Body of pancreas (tissue), 4 donors: ENCODE data around the gene PDZD4. TPM values are rescaled to one million over a fixed set of nuclear protein-coding genes. Genes with fewer than 3 reads are reported as not detected.

Source experiments
- ATAC-seq: fragments of 150-250 bp; one replicate; pipeline ENCODE4 v1.9.1; 2016
- DNase-seq, 4 donors: peaks; one replicate each; pipeline ENCODE4 v3.0.0-alpha.2; 2019
- H3K27ac ChIP-seq, 4 donors: fragments of 200-600 bp; sonication (generic); 1 replicate in 3 of 4; 2 replicates in 1 of 4; pipeline versions ENCODE4 v1.5.1 to v1.6.1; 2016 to 2019; ENCODE audit warnings: mild to moderate bottlenecking in 1 of 4, mixed read lengths in 1 of 4, moderate library complexity in 1 of 4
- H3K27me3 ChIP-seq, 2 donors: fragments of 200-600 bp; sonication (generic); one replicate each; pipeline ENCODE4 v1.6.0; 2016; ENCODE audit warnings: mild to moderate bottlenecking in 1 of 2
- H3K36me3 ChIP-seq, 2 donors: fragments of 200-600 bp; sonication (generic); replicated peaks in 1 of 2; 2 replicates each; pipeline ENCODE4 v1.5.1; 2016; ENCODE audit warnings: low read depth in 2 of 2; ENCODE audit not compliant: insufficient read depth in 1 of 2
- H3K4me1 ChIP-seq: fragments of 200-600 bp; sonication (generic); one replicate; pipeline ENCODE4 v1.6.0; 2016
- H3K4me3 ChIP-seq, 2 donors: fragments of 200-600 bp; sonication (generic); 1 replicate in 1 of 2; 2 replicates in 1 of 2; pipeline ENCODE4 v1.5.1; 2016 to 2019
- H3K9me3 ChIP-seq, 3 donors: fragments of 200-600 bp; sonication (generic); 1 replicate in 2 of 3; 2 replicates in 1 of 3; pipeline ENCODE4 v1.5.1; 2016
- CTCF ChIP-seq, 7 experiments: fragments of 450-650 bp in 4 of 7; fragments of 200-600 bp in 3 of 7; sonication (generic) in 3 of 7; IDR thresholded peaks; one replicate each; pipeline ENCODE4 v1.5.1; 2016 to 2019; ENCODE audit warnings: antibody characterized with exemption in 7 of 7
- POLR2A ChIP-seq, 3 donors: fragments of 450-650 bp; IDR thresholded peaks; one replicate each; pipeline ENCODE4 v1.6.1; 2016; ENCODE audit warnings: antibody characterized with exemption in 3 of 3, mild to moderate bottlenecking in 2 of 3
- WGBS, 2 donors: methylation state at CpG; one replicate each; pipeline ENCODE4 v1.1.5; 2017; 5-methylcytosine and 5-hydroxymethylcytosine counted together
- intact Hi-C: fragments of 100-400 bp; cut with DNase I; formaldehyde crosslinking; loops from one replicate; pipeline ENCODE4 v1.15.1; 2023
- total RNA-seq, 2 donors: library from RNA; depleted of rRNA; stranded (reverse); fragments of >200 nt; gene quantifications; one replicate each; pipeline ENCODE4 v1.1.0, GENCODE V29; 2016

Gene PDZD4
- total RNA-seq, 2 donors from 2014 or later, result 1.6 to 2.6 TPM

GRCh38 chrX:153844509-153845082 lies 14.3 kb upstream of the PDZD4 start:
- TF ChIP-seq CTCF (IDR thresholded peaks at IDR 0.05) (no peak), POLR2A (IDR thresholded peaks at IDR 0.05) (no peak)
- H3K36me3 ChIP-seq, result no peaks in the 10 kb centered on the region
- no peaks in the 10 kb centered on the region for H3K4me1 ChIP-seq
- ATAC-seq (no peak), DNase-seq (no peak)
- no peak overlapping the region for H3K27ac ChIP-seq
- intact Hi-C loops, result no loop called here
- no peaks in the 10 kb centered on the region for H3K27me3 ChIP-seq
- 16 to 23% methylated on average over 6 of the region's 6 CpGs for WGBS, 2 donors
- no peak overlapping the region for H3K4me3 ChIP-seq
- no peaks in the 10 kb centered on the region for H3K9me3 ChIP-seq

GRCh38 chrX:153836921-153837320 lies 6.6 kb upstream of the PDZD4 start:
- TF ChIP-seq POLR2A (IDR thresholded peaks at IDR 0.05), result no peak
- no peak for TF ChIP-seq CTCF (IDR thresholded peaks at IDR 0.05)
- H3K4me1 ChIP-seq, result no peaks in the 10 kb centered on the region
- WGBS, 2 donors, result 85% methylated on average over 6 of the region's 6 CpGs
- no peak for ATAC-seq
- H3K27ac ChIP-seq, result no peak overlapping the region
- DNase-seq, result no peak
- intact Hi-C loops, result no loop called here
- no peaks in the 10 kb centered on the region for H3K36me3 ChIP-seq
- no peaks in the 10 kb centered on the region for H3K27me3 ChIP-seq
- no peak overlapping the region for H3K4me3 ChIP-seq
- H3K9me3 ChIP-seq, result no peaks in the 10 kb centered on the region

DNA sequence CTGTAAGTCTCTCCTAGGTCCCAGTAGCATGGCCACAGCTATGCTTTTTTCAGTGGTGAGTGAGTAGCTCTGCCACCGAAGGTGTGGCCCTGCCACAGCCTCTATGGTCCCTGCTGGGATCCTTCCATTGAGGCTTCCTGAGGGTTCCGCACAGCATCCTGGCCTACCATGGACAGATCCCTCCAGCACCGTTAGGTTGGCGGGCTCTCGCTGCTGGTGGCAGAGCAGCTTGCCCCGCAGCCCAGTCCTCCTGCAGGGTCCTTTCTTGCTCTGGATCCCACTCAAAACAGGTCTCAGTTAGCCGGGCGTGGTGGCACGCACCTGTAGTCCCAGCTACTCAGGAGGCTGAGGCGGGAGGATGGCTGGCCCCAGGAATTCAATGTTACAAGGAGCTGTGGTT lies 2.4 kb upstream of the PDZD4 start:
- ATAC-seq (no peak), DNase-seq (no peak)
- WGBS, 2 donors, result 89 to 100% methylated on average over 2 to 5 of the region's 10 CpGs
- Histone ChIP-seq H3K27me3 (no peaks in the 10 kb centered on the region), H3K4me3 (no peak overlapping the region), H3K9me3 (no peaks in the 10 kb centered on the region), H3K36me3 (no peaks in the 10 kb centered on the region), H3K27ac (no peak overlapping the region), H3K4me1 (peaks cover 12% of the 10 kb centered on the region)
- intact Hi-C loops, result no loop called here
- TF ChIP-seq CTCF (IDR thresholded peaks at IDR 0.05), result no peak
- no peak for TF ChIP-seq POLR2A (IDR thresholded peaks at IDR 0.05)

- H3K27ac ChIP-seq, result no peak overlapping the region
- no peak overlapping the region for H3K4me3 ChIP-seq
- H3K9me3 ChIP-seq, result no peaks in the 10 kb centered on the region
- H3K36me3 ChIP-seq, result no peaks in the 10 kb centered on the region
- H3K4me1 ChIP-seq, result peaks cover 12% of the 10 kb centered on the region
- DNase-seq (no peak), ATAC-seq (no peak)
- TF ChIP-seq CTCF (IDR thresholded peaks at IDR 0.05), result no peak
- no peak for TF ChIP-seq POLR2A (IDR thresholded peaks at IDR 0.05)
- intact Hi-C loops, result no loop called here
- H3K27me3 ChIP-seq, result no peaks in the 10 kb centered on the region
- 58 to 63% methylated on average over 9 to 13 of the region's 23 CpGs for WGBS, 2 donors
Measured at GRCh38 chrX:153831429-153832150, 1.2 kb upstream of the PDZD4 start.
